Neural cell (in vitro differentiated cells): ENCODE data around the gene EIF2B5. TPM values are rescaled to one million over a fixed set of nuclear protein-coding genes. Genes with fewer than 3 reads are reported as not detected.

Source experiments
- H2AFZ ChIP-seq: fragments of 200-600, 300-800 bp; sonication (generic), shearing (Covaris generic); 2 replicates; pipeline ENCODE4 v1.6.0; 2014; ENCODE audit warnings: low read depth, mild to moderate bottlenecking, antibody characterized with exemption, low read length, moderate library complexity
- H3F3A ChIP-seq: fragments of 200-600 bp; shearing (Covaris generic); 2 replicates; pipeline ENCODE4 v1.6.1; 2016; ENCODE audit warnings: mild to moderate bottlenecking, moderate library complexity, mixed read lengths, antibody characterized with exemption, low read length; ENCODE audit not compliant: insufficient read depth, poor library complexity, severe bottlenecking
- H3K27ac ChIP-seq: fragments of 200-600, 300-800 bp; sonication (generic), shearing (Covaris generic); 2 replicates; pipeline ENCODE4 v1.5.1; 2014; ENCODE audit warnings: mild to moderate bottlenecking, low read length, moderate library complexity
- H3K27me3 ChIP-seq: fragments of 300-800, 200-600 bp; sonication (generic), shearing (Covaris generic); 2 replicates; pipeline ENCODE4 v1.6.0; 2014; ENCODE audit warnings: mild to moderate bottlenecking, low read depth, low read length, moderate library complexity; ENCODE audit not compliant: insufficient read depth
- H3K36me3 ChIP-seq: fragments of 300-800, 200-600 bp; sonication (generic), shearing (Covaris generic); 2 replicates; pipeline ENCODE4 v1.5.1; 2014; ENCODE audit warnings: mild to moderate bottlenecking, antibody characterized with exemption, low read length, moderate library complexity; ENCODE audit not compliant: insufficient read depth
- H3K4me2 ChIP-seq: fragments of 300-800, 200-600 bp; sonication (generic), shearing (Covaris generic); 2 replicates; pipeline ENCODE4 v1.6.0; 2014; ENCODE audit warnings: mild to moderate bottlenecking, low read length
- H3K4me3 ChIP-seq: fragments of 300-800, 200-600 bp; sonication (generic), shearing (Covaris generic); 2 replicates; pipeline ENCODE4 v1.5.1; 2014; ENCODE audit warnings: mild to moderate bottlenecking, low read length, moderate library complexity
- H3K79me2 ChIP-seq: fragments of 200-600 bp; shearing (Covaris generic); replicated peaks from 2 replicates; pipeline ENCODE4 v1.6.0; 2014; ENCODE audit warnings: mild to moderate bottlenecking, low read length, moderate library complexity; ENCODE audit not compliant: insufficient read depth
- H3K9ac ChIP-seq: fragments of 300-800, 200-600 bp; sonication (generic), shearing (Covaris generic); 2 replicates; pipeline ENCODE4 v1.6.1; 2016; ENCODE audit warnings: mild to moderate bottlenecking, low read length, mixed read lengths
- H3K9me2 ChIP-seq: fragments of 200-600 bp; shearing (Covaris generic); 2 replicates; pipeline ENCODE4 v1.6.1; 2016; ENCODE audit warnings: mild to moderate bottlenecking, low read length, mixed read lengths; ENCODE audit not compliant: insufficient read depth
- H3K9me3 ChIP-seq: fragments of 200-600, 300-800 bp; sonication (generic), shearing (Covaris generic); 2 replicates; pipeline ENCODE4 v1.6.1; 2016; ENCODE audit warnings: mild to moderate bottlenecking, mixed run types, low read length, moderate library complexity, mixed read lengths
- H4K20me1 ChIP-seq: fragments of 200-600 bp; shearing (Covaris generic); 2 replicates; pipeline ENCODE4 v1.6.1; 2016; ENCODE audit warnings: mild to moderate bottlenecking, mixed run types; ENCODE audit not compliant: insufficient read depth
- EP300 ChIP-seq: fragments of 450-650 bp; conservative IDR thresholded peaks from 2 replicates; pipeline ENCODE4 v1.6.1; 2014; ENCODE audit warnings: antibody characterized with exemption, mild to moderate bottlenecking, moderate library complexity; ENCODE audit not compliant: poor library complexity, severe bottlenecking
- EZH2 ChIP-seq: fragments of 200-600, 300-800 bp; shearing (Covaris generic), sonication (generic); IDR thresholded peaks from 2 replicates; pipeline ENCODE4 v1.6.1; 2014; ENCODE audit warnings: antibody characterized with exemption, low read length, borderline replicate concordance, mild to moderate bottlenecking; ENCODE audit not compliant: insufficient read depth, poor library complexity, severe bottlenecking
- MXI1 ChIP-seq: fragments of 450-650 bp; conservative IDR thresholded peaks from 2 replicates; pipeline ENCODE4 v1.6.1; 2014; ENCODE audit warnings: antibody characterized with exemption, mild to moderate bottlenecking; ENCODE audit not compliant: poor library complexity, severe bottlenecking
- POLR2AphosphoS5 ChIP-seq: IDR thresholded peaks from 2 replicates; pipeline ENCODE4 v1.6.1; 2012
- RAD21 ChIP-seq: fragments of 450-650 bp; conservative IDR thresholded peaks from 2 replicates; pipeline ENCODE4 v1.6.1; 2014; ENCODE audit warnings: antibody characterized with exemption, mild to moderate bottlenecking, moderate library complexity
- REST ChIP-seq: IDR thresholded peaks from 2 replicates; pipeline ENCODE4 v1.6.1; 2012; ENCODE audit warnings: borderline replicate concordance
- SMC3 ChIP-seq: fragments of 450-650 bp; conservative IDR thresholded peaks from 2 replicates; pipeline ENCODE4 v1.6.1; 2014; ENCODE audit warnings: antibody characterized with exemption, mild to moderate bottlenecking, moderate library complexity; ENCODE audit not compliant: poor library complexity
- TAF1 ChIP-seq: IDR thresholded peaks from 2 replicates; pipeline ENCODE4 v1.6.1; 2012; ENCODE audit warnings: low read depth
- polyA plus RNA-seq: library from polyadenylated mRNA; depleted of rRNA; stranded (reverse); fragments of >200 nt; gene quantifications from 2 replicates; pipeline ENCODE4 v1.2.3, GENCODE V29; 2014
- TF ChIP-seq, protein P1 (sequence below): fragments of 450-650 bp; IDR thresholded peaks from 2 replicates; pipeline ENCODE4 v1.5.1; 2014; ENCODE audit warnings: antibody characterized with exemption, mild to moderate bottlenecking, moderate library complexity; ENCODE audit not compliant: poor library complexity, severe bottlenecking

The EIF2B5 gene
- polyA plus RNA-seq, 1 donor from 2014 or later = 112 TPM

DNA sequence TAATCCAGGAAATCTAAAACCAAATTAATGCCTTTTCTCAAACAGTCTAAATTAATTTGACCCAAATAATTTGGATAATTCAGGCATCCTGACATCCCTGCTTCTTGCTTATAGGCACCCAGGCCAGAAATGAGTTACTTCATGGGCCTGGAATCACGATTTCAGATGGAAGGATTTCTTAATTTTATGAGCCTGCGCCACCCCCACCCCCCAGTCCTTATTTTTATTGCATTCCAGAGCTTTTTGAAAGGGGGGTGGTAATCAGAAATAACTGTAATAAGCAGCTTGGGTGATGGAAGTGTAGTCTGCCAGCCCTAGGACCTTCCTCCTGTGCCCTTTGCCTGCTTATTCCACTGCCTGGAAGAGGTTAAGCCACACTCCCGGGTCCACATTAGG is 40.8 kb downstream of the EIF2B5 start:
- peaks cover 33% of the 10 kb centered on the region for H3K79me2 ChIP-seq
- H3K36me3 ChIP-seq = peaks cover 11% of the 10 kb centered on the region

DNA sequence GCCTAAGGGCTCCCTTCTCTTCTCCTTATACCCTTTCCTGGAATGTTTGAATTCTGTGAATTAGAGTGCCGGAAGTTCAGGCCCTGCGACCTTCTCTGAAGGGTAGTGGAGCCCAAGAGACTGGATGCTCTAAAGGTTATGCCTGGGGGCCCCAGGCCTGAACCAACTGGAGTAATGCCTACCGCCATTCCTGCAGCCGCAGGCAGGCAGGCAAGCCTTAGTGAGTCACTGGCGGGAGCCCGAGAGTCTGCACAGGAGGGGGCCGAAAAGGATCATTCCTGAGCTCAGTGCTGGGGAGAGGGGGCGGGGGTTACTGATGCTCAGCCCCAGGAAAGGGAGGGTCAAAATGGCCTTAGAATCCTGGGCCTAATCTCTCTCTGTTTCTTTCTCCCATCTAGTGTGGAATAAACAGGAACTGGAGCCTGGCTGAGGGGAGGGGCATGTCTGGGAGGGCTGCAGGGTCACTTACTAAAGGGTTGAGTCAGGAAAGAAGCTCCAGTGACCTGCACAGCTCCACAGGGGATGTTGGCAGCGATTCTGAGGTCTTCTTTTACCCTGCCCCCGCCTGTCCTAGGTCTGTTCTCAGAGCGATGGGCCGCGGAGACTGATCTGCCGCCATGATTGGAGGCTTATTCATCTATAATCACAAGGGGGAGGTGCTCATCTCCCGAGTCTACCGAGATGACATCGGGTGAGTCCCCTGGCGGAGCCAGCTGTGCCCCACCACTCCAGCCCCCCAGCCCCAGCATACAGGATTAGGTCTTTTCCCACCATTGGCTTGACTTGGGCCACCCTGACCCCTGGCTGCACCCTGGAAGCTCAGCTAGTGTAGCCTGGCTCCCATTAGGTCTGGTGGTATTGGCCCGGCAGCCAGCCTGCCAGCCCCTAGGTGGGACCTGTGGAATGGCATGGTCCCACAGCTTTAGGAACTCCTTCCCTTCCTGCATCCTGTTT is 41.5 kb downstream of the EIF2B5 start:
- Histone ChIP-seq H3K27ac (peak overlapping the region; percentile 87), H3K79me2 (peaks cover 33% of the 10 kb centered on the region), H3F3A (no peaks in the 10 kb centered on the region), H3K9me2 (no peaks in the 10 kb centered on the region), H3K9me3 (no peaks in the 10 kb centered on the region), H3K4me3 (peak overlapping the region; percentile 100), H3K9ac (peak overlapping the region; percentile 98), H3K36me3 (peaks cover 11% of the 10 kb centered on the region), H3K27me3 (no peaks in the 10 kb centered on the region), H3K4me2 (peak overlapping the region; percentile 100), H4K20me1 (peaks cover 6% of the 10 kb centered on the region), H2AFZ (no peak overlapping the region)
- TF ChIP-seq EP300 = no peak
- TF ChIP-seq EZH2 = no peak
- no peak for TF ChIP-seq TAF1
- TF ChIP-seq, protein P1, sequence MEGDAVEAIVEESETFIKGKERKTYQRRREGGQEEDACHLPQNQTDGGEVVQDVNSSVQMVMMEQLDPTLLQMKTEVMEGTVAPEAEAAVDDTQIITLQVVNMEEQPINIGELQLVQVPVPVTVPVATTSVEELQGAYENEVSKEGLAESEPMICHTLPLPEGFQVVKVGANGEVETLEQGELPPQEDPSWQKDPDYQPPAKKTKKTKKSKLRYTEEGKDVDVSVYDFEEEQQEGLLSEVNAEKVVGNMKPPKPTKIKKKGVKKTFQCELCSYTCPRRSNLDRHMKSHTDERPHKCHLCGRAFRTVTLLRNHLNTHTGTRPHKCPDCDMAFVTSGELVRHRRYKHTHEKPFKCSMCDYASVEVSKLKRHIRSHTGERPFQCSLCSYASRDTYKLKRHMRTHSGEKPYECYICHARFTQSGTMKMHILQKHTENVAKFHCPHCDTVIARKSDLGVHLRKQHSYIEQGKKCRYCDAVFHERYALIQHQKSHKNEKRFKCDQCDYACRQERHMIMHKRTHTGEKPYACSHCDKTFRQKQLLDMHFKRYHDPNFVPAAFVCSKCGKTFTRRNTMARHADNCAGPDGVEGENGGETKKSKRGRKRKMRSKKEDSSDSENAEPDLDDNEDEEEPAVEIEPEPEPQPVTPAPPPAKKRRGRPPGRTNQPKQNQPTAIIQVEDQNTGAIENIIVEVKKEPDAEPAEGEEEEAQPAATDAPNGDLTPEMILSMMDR = no peak
- TF ChIP-seq REST = no peak

More for the DNA sequence above, 40.8 kb downstream of the EIF2B5 start:
- Histone ChIP-seq H3K4me2 (peak overlapping the region; percentile 100), H4K20me1 (peaks cover 6% of the 10 kb centered on the region), H3K9me2 (no peaks in the 10 kb centered on the region), H2AFZ (no peak overlapping the region), H3K4me3 (peak overlapping the region; percentile 100), H3K9me3 (no peaks in the 10 kb centered on the region), H3K9ac (peak overlapping the region; percentile 98), H3F3A (no peaks in the 10 kb centered on the region), H3K27ac (peak overlapping the region; percentile 87), H3K27me3 (no peaks in the 10 kb centered on the region)
- TF ChIP-seq RAD21 = no peak
- TF ChIP-seq EZH2 = no peak
- TF ChIP-seq, protein P1 = no peak
- TF ChIP-seq TAF1 = no peak
- no peak for TF ChIP-seq MXI1
- no peak for TF ChIP-seq EP300
- TF ChIP-seq REST = no peak
- TF ChIP-seq SMC3 = no peak
- TF ChIP-seq POLR2AphosphoS5 = no peak
